Measurements from ENCODE around the gene DDX49.

DNA sequence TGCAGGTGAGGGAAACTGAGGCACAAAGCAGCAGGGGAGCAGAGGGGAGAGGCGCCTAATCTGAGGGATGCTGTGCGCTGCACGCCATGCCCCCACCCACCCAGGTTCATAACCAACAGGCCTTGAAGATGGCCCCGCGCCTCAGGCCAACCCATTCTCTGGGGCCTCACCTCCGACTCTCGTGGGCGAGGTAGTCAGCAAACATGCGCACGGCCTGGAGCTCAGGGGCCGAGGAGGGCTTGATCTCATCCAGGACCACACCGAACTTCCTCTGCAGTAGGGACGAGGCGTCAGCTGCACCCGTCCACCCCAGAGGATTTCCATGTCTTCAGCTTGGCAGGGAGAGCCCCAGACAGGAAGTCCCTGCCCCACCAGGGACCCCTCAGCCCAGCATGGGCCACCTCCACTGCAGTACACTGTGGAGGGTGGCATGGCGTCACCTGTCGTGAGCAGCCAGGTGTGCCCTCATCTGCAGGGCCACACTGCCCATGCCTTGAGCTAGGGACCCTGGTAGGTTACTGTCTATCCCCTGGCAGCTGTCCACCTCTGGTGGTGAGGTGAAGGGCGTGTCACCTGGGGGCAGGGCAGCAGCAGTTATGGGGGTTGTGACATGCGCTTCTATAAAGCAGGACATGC is 8.6 kb upstream of the DDX49 start:
- TF ChIP-seq, protein P1, sequence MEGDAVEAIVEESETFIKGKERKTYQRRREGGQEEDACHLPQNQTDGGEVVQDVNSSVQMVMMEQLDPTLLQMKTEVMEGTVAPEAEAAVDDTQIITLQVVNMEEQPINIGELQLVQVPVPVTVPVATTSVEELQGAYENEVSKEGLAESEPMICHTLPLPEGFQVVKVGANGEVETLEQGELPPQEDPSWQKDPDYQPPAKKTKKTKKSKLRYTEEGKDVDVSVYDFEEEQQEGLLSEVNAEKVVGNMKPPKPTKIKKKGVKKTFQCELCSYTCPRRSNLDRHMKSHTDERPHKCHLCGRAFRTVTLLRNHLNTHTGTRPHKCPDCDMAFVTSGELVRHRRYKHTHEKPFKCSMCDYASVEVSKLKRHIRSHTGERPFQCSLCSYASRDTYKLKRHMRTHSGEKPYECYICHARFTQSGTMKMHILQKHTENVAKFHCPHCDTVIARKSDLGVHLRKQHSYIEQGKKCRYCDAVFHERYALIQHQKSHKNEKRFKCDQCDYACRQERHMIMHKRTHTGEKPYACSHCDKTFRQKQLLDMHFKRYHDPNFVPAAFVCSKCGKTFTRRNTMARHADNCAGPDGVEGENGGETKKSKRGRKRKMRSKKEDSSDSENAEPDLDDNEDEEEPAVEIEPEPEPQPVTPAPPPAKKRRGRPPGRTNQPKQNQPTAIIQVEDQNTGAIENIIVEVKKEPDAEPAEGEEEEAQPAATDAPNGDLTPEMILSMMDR (IDR thresholded peaks at IDR 0.05): no peak
- no peak for TF ChIP-seq POLR2A (IDR thresholded peaks at IDR 0.05)
